GM18498 (cell line): ENCODE data around the gene MYCBP2.
"Not testable (repeated sequence)": the region's sequence is repeated elsewhere in the genome, so short reads cannot be mapped to it uniquely, and the experiment has no call there.

Experiments used
- ATAC-seq: cut with Tn5 transposase; IDR thresholded peaks from one replicate; pipeline ENCODE4 v1.9.1; 2021; ENCODE audit warnings: mild to moderate bottlenecking, moderate library complexity; ENCODE audit not compliant: unreplicated experiment

Gene MYCBP2

GRCh38 chr13:77299587-77299986 is 27.3 kb downstream of the MYCBP2 start:
- no peak for ATAC-seq

DNA sequence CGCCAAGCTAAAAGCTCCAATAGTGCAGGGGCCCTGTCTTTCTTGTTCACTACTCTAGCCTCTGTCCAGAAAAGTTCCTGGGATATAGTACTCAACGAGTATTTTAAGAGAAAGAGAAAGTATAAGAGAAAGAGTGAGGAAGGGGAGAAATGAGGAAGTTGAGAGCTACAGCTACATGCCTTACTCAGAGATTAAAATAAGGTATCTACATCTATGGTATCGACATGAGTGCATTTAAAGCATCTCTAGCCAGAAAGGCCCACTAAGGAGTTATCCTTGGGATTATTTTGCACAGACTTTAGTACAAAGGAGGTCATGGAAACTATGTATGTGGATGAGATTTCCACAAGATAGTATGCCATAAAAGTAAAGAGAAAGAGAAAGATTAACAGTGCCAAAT is 28.5 kb downstream of the MYCBP2 start:
- peak; percentile 70 for ATAC-seq

- ATAC-seq = no peak
Observed at GRCh38 chr13:77291774-77292173, 35.1 kb downstream of the MYCBP2 start.

DNA sequence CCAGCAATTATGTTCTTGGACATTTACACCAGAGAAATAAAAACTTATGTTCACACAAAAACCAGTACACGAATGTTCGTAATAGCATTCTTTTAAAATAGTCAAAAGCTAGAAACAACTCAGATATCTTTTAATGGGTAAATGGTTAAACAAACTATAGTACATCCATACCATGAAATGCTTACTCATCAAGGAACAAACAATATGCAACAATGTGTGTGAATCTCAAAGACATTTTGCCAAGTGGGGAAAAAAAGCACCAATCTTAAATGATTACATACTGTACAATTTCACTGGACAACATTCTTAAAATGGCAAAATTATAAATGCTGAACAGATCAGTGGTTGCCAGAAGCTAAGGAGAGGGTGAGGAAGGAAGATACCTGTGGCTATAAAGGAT is 36.6 kb downstream of the MYCBP2 start:
- ATAC-seq = no peak

DNA sequence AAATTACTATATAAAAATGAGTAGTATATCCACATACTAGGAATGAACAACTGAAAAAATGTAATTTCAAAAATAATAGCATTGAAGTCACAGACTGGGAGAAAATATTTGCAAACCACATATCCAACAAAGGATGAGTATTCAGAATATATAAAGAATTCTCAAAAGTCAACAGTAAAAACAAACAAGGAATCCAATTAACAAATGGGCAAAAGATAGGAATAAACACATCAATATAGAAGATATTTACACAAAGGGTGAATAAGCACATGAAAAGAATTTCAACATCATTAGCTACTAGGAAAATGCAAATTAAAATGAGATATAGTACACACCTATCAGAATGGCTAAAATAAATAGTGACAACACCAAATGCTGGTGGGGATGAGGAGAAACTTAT is 37.0 kb downstream of the MYCBP2 start:
- ATAC-seq = no peak

DNA sequence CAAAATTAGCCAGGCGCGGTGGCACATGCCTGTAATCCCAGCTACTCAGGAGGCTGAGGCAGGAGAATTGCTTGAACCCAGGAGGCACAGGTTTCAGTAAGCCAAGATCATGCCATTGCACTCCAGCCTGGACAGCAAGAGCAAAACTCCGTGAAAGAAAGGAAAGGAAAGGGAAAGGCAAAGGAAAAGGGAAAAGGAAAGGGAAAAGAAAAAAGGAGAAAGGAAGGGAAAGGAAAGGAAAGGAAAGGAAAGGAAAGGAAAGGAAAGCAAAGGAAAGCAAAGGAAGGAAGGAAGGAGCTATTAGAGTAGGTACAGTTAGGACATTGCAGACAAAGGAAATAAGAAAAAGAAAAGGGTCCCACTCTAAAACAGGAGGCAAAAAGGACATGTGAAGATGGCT is 41.3 kb downstream of the MYCBP2 start:
- not testable (repeated sequence) for ATAC-seq

- ATAC-seq = no peak
Observed at GRCh38 chr13:77285098-77285497, 41.8 kb downstream of the MYCBP2 start.

DNA sequence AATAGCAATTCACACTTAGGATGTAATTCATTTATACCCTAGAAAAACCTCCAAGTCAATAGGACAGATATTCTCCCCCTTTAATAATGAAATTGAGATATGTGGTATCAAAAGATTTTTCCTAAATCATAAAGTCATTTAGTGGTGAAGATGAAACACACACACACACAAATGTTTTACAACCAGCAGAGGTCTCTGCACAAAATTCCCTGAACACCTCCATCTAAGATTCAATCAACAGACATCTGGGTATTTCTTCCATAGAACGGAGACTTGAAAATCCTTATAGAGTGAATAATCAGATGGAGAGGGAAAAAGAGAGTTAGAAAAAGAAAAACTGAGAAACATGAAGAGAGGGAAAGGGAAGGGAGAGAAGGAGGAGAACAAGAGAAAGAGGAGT is 52.8 kb downstream of the MYCBP2 start:
- ATAC-seq = no peak

DNA sequence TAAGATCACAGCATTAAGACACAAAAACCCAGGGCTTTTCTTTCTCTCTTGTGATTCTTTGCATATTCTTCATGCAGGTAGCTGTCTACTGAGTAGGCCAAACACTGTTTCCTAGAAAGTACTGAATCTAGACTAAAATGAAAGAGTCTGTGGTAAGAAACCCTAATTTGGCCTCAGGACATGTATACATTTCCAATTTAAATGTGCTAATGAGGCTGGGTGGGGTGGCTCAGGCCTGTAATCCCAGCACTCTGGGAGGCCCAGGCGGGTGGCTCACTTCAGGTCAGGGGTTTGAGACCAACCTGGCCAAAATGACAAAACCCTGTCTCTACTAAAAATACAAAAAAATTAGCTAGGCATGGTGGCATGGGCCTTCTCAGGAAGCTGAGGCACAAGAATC is 57.8 kb downstream of the MYCBP2 start:
- no peak for ATAC-seq

- no peak for ATAC-seq
Observed at GRCh38 chr13:77267362-77267761, 59.5 kb downstream of the MYCBP2 start.

GRCh38 chr13:77265336-77265735 is 61.6 kb downstream of the MYCBP2 start:
- ATAC-seq = no peak

DNA sequence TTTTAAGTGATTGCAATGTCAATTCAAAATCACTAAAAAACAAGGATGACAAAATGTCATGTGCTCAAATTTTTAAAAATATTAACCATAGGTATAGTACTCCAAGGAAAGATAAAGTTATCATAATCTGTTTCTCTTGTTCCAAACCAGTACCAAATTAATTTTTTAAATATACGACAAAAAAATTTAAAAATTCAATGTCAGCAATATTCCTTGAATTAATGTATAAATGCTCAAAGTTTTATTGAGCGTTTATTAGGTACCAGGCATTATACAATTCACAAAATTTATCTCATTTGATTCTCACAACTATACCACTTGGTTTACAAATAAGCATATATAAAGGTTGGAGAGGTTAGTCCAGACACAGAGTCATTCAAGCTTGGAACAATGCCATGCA is 64.7 kb downstream of the MYCBP2 start:
- ATAC-seq = no peak

- ATAC-seq = no peak
Observed at GRCh38 chr13:77250975-77251374, 75.9 kb downstream of the MYCBP2 start.

GRCh38 chr13:77245224-77245623 is 81.7 kb downstream of the MYCBP2 start:
- not testable (repeated sequence) for ATAC-seq

GRCh38 chr13:77239312-77239711 is 87.6 kb downstream of the MYCBP2 start:
- no peak for ATAC-seq

- no peak for ATAC-seq
Observed at GRCh38 chr13:77235456-77236022, 91.4 kb downstream of the MYCBP2 start.

DNA sequence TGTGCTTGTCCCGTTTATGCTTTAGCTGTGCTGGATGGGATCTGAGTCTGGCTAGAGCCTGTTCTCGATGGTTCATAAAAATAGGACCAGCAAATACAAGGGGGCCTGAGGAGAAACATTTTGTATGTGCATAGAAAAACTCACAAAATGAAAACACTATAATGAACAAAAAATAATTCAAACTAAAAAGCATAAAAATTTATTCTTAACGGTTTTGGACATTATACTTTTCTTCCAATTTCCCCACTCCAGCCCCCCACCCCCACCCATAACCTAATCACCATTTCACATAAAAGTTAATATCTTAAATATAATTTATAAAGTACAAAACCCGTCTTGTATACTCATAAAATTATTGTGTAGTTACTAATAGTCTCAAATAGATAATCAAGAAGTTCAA is 93.7 kb downstream of the MYCBP2 start:
- ATAC-seq = no peak

GRCh38 chr13:77230560-77230959 is 96.3 kb downstream of the MYCBP2 start:
- ATAC-seq = no peak

DNA sequence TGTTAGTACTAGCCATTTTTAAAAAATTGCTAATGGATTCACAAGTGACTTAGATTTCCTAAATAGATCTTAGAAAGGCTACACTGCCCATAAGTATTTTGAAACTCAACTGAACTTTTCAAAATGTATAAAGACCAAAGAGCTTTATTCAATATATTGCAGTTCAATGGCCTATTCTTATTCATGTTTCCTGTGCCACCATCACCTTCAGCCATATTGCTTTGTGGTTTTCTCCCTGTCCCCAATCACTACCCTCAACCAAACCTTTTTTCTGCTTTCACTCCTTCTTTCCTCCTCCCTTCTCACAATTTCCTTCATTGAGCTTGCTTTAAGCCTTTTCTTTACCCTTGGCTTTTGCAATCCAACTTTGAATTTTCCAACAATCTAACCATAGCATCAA is 100.9 kb downstream of the MYCBP2 start:
- ATAC-seq = no peak

GRCh38 chr13:77222909-77223308 is 104.0 kb downstream of the MYCBP2 start:
- no peak for ATAC-seq

DNA sequence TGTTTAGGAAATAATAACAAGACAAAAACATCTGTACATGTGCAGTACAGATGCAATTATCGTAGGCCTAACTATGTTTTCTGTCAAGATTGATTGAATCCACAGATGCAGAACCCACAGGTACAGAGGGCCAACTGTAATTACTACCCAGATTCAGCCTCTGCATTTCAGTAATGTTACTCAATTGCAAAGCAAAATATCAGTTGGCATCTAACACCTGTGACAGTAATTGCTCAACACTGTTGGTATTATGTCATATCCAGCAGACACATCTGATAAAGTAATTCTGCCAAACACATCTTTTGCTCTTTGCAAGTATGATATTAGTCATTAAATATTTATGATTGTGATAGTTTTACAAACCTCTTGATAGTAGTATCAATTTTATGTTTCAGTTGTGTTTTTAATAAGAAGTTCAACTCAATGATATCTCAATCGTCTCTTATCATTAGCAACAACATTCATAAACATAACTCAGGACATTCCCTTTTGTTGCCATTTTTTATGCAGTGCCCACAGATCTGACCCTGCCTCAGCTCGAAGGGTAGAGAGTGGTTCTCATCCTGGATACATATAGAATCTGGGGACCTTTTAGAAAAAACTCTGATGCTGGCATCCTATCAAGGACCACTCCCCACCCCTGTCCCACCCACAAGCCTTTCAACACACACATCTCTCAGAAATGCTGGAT is 104.7 kb downstream of the MYCBP2 start:
- no peak for ATAC-seq

DNA sequence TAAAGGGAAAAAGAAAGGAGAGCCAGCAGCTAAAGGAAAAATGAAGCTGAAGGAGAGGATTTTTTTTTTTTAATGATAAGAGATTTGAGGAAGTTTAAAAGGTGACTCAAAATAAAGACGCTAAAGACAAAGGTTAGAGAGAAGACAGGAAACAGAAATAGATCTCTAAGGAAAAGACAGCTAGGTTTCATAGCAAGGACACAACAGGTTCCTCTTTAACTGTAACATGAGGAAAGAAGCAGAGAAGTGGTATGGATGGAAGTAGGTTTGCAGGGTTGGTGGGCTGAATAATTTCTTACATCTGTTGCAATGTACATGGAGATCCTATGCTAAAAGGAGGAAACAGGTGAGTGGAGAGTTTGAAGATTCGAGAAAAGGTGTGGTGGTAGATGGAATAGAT is 107.5 kb downstream of the MYCBP2 start:
- ATAC-seq = no peak

DNA sequence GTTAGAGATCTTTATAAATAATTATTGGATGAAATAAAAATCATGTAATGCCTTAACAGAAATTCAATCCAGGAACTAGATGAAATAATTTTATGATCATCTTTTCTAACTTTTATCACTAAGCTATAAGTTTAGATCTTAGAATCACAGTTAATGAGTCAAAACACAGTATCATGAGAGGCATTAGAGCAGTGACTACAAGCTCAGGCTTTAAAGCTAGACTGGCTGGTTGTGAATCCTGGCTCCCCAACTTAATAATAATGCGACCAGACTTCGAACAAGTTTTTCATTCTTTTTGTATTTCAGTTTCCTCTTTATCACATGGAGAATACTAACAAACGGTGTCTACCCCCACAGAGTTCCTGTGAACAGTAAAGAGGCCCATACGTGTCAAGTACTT is 108.6 kb downstream of the MYCBP2 start:
- ATAC-seq = no peak
